ENCODE results near the gene FAT3. TPM values are rescaled to one million over a fixed set of nuclear protein-coding genes. Genes with fewer than 3 reads are reported as not detected.

Gene FAT3
- total RNA-seq, 2 experiments from 2014 or later = not detected

- ATAC-seq (ENCODE audit: poor library complexity) (no peak), DNase-seq (no peak)
- Mint-ChIP-seq H3K4me3 (no peak overlapping the region), H3K27me3 (no peaks in the 10 kb centered on the region), H3K9me3 (no peaks in the 10 kb centered on the region), H3K27ac (no peak overlapping the region), H3K36me3 (ENCODE audit: low read depth) (no peaks in the 10 kb centered on the region), H3K4me1 (ENCODE audit: low read depth) (no peaks in the 10 kb centered on the region)
- Histone ChIP-seq H3K4me1 (ENCODE audit: insufficient read depth, low read length) (no peaks in the 10 kb centered on the region), H3K27me3 (ENCODE audit: control insufficient read depth in 1 of 2, insufficient read depth in 2 of 2, low read length in 2 of 2) (no peaks in the 10 kb centered on the region), H3K4me3 (ENCODE audit: low read length) (no peak overlapping the region), H3K36me3 (ENCODE audit: insufficient read depth, low read length) (no peaks in the 10 kb centered on the region), H3K9me3 (ENCODE audit: control insufficient read depth in 1 of 2, insufficient read depth in 1 of 2, low read length in 2 of 2) (no peaks in the 10 kb centered on the region), H3K27ac (ENCODE audit: low read depth in 1 of 2, low read length in 2 of 2) (no peak overlapping the region)
- TF ChIP-seq, protein P1, sequence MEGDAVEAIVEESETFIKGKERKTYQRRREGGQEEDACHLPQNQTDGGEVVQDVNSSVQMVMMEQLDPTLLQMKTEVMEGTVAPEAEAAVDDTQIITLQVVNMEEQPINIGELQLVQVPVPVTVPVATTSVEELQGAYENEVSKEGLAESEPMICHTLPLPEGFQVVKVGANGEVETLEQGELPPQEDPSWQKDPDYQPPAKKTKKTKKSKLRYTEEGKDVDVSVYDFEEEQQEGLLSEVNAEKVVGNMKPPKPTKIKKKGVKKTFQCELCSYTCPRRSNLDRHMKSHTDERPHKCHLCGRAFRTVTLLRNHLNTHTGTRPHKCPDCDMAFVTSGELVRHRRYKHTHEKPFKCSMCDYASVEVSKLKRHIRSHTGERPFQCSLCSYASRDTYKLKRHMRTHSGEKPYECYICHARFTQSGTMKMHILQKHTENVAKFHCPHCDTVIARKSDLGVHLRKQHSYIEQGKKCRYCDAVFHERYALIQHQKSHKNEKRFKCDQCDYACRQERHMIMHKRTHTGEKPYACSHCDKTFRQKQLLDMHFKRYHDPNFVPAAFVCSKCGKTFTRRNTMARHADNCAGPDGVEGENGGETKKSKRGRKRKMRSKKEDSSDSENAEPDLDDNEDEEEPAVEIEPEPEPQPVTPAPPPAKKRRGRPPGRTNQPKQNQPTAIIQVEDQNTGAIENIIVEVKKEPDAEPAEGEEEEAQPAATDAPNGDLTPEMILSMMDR (IDR thresholded peaks at IDR 0.05) = no peak
- POLR2A ChIA-PET = no interaction called here
- intact Hi-C loops (cut with DNase I, micrococcal nuclease) = no loop called here
- CTCF ChIA-PET = interaction anchor here (1.1 kb wide), 1 partner anchor 21 kb away, joined by 3 read pairs; no protein-coding TSS in a partner anchor
Measured at GRCh38 chr11:92253421-92253820, 28.8 kb downstream of the FAT3 start.

- H3K9me3 ChIP-seq (ENCODE audit: control insufficient read depth in 1 of 2, insufficient read depth in 1 of 2, low read length in 2 of 2) = no peaks in the 10 kb centered on the region
- no peaks in the 10 kb centered on the region for H3K4me1 ChIP-seq (ENCODE audit: insufficient read depth, low read length)
- no peak overlapping the region for H3K27ac ChIP-seq (ENCODE audit: low read depth in 1 of 2, low read length in 2 of 2)
- H3K4me1 Mint-ChIP-seq (ENCODE audit: low read depth) = no peaks in the 10 kb centered on the region
- H3K36me3 Mint-ChIP-seq (ENCODE audit: low read depth) = no peaks in the 10 kb centered on the region
- CTCF ChIA-PET = no interaction called here
- H3K27ac Mint-ChIP-seq = no peak overlapping the region
- no peaks in the 10 kb centered on the region for H3K27me3 Mint-ChIP-seq
- peaks cover 3% of the 10 kb centered on the region for H3K9me3 Mint-ChIP-seq
- POLR2A ChIA-PET = no interaction called here
- no peaks in the 10 kb centered on the region for H3K36me3 ChIP-seq (ENCODE audit: insufficient read depth, low read length)
- ATAC-seq (ENCODE audit: poor library complexity) (no peak), DNase-seq (no peak)
- intact Hi-C loops (cut with DNase I, micrococcal nuclease) = no loop called here
- TF ChIP-seq, protein P1 (IDR thresholded peaks at IDR 0.05) = no peak
- H3K27me3 ChIP-seq (ENCODE audit: control insufficient read depth in 1 of 2, insufficient read depth in 2 of 2, low read length in 2 of 2) = no peaks in the 10 kb centered on the region
- no peak overlapping the region for H3K4me3 Mint-ChIP-seq
- H3K4me3 ChIP-seq (ENCODE audit: low read length) = no peak overlapping the region
Measured at GRCh38 chr11:92253945-92254344, 29.3 kb downstream of the FAT3 start.

- Histone ChIP-seq H3K4me1 (ENCODE audit: insufficient read depth, low read length) (no peaks in the 10 kb centered on the region), H3K9me3 (ENCODE audit: control insufficient read depth in 1 of 2, insufficient read depth in 1 of 2, low read length in 2 of 2) (no peaks in the 10 kb centered on the region), H3K36me3 (ENCODE audit: insufficient read depth, low read length) (no peaks in the 10 kb centered on the region), H3K27me3 (ENCODE audit: control insufficient read depth in 1 of 2, insufficient read depth in 2 of 2, low read length in 2 of 2) (no peaks in the 10 kb centered on the region), H3K27ac (ENCODE audit: low read depth in 1 of 2, low read length in 2 of 2) (no peak overlapping the region), H3K4me3 (ENCODE audit: low read length) (no peak overlapping the region)
- intact Hi-C loops (cut with DNase I, micrococcal nuclease) = no loop called here
- no peak for ATAC-seq (ENCODE audit: poor library complexity)
- H3K4me1 Mint-ChIP-seq (ENCODE audit: low read depth) = no peaks in the 10 kb centered on the region
- H3K9me3 Mint-ChIP-seq = peaks cover 3% of the 10 kb centered on the region
- TF ChIP-seq, protein P1 (IDR thresholded peaks at IDR 0.05) = no peak
- H3K4me3 Mint-ChIP-seq = no peak overlapping the region
- POLR2A ChIA-PET = no interaction called here
- no peaks in the 10 kb centered on the region for H3K36me3 Mint-ChIP-seq (ENCODE audit: low read depth)
- H3K27ac Mint-ChIP-seq = no peak overlapping the region
- CTCF ChIA-PET = no interaction called here
- DNase-seq = no peak
- H3K27me3 Mint-ChIP-seq = no peaks in the 10 kb centered on the region
Measured at GRCh38 chr11:92257536-92257935, 32.9 kb downstream of the FAT3 start.
